ENCODE measurements around the gene BCL2L1. TPM values are rescaled to one million over a fixed set of nuclear protein-coding genes. Genes with fewer than 3 reads are reported as not detected.

BCL2L1 gene
- total RNA-seq, 1 experiment from 2014 or later = 226 TPM

DNA sequence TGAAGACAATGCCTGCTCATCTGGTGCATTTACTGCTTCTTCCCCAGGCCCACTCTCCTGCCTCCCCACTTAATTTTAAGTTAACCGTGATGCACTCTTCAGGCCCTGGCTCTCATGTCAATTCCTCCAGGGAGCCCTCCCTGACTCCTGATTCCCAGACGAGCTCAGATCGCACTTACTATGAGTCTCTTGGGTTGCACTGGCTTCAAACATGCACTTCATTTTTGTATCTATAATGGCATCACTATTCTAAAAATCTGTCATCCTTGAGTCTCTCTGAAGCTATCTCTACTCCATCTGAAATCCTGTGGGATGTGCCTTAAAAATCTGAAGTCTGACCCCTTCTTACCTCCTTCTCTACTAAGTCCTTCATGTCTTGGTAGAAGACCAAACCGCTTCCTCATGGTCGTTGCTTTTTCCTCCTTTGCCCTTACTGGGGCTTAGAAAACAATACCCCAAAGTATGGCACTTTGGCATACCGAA is 60.3 kb downstream of the BCL2L1 start:
- DNase-seq (ENCODE audit: low read depth, low spot score) (no peak), ATAC-seq (no peak)
- Histone ChIP-seq H3K79me2 (ENCODE audit: insufficient read depth, low read length) (peaks cover 39% of the 10 kb centered on the region), H4K20me1 (ENCODE audit: insufficient read depth) (no peaks in the 10 kb centered on the region), H2AFZ (ENCODE audit: low read depth, low read length, poor library complexity, severe bottlenecking) (no peak overlapping the region), H3K9ac (ENCODE audit: low read length) (peak overlapping the region; percentile 6), H3K27me3 (ENCODE audit: insufficient read depth, low read length) (no peaks in the 10 kb centered on the region), H3K4me2 (ENCODE audit: low read length) (peak overlapping the region; percentile 56), H3K36me3 (ENCODE audit: control insufficient read depth in 1 of 2, insufficient read depth in 2 of 2, low read length in 2 of 2) (peaks cover 2 to 27% of the 10 kb centered on the region in 2 experiments; a peak in 2 of 4 replicates), H3K4me3 (replicated peaks in 1 of 2; ENCODE audit: low read depth in 1 of 2, low read length in 2 of 2) (no peak overlapping the region), H3K9me3 (ENCODE audit: control insufficient read depth in 1 of 2, insufficient read depth in 1 of 2, low read depth in 1 of 2, low read length in 2 of 2) (no peaks in the 10 kb centered on the region), H3K9me2 (ENCODE audit: insufficient read depth) (no peaks in the 10 kb centered on the region), H3K4me1 (ENCODE audit: control insufficient read depth in 1 of 2, insufficient read depth in 2 of 2, low read length in 2 of 2) (peaks cover 43 to 66% of the 10 kb centered on the region in 2 experiments), H3K27ac (ENCODE audit: low read depth, low read length) (peak overlapping the region; percentile 53)
- CTCF ChIA-PET = interaction anchor here (1.1 to 5.4 kb wide), 19 partner anchors 9 to 249 kb away, joined by 3 to 127 read pairs (median 7); partner anchors contain the start of gene BCL2L1
- TF ChIP-seq SP1 (IDR thresholded peaks at IDR 0.05; ENCODE audit: low read depth) (no peak), RAD21 (IDR thresholded peaks at IDR 0.05; ENCODE audit: low read depth) (0 out of 2 replicates have a peak, but pooled peaks have one; percentile 11), EZH2phosphoT487 (IDR thresholded peaks at IDR 0.05; ENCODE audit: borderline replicate concordance) (no peak)
- intact Hi-C loops (cut with micrococcal nuclease) = no loop called here
- RAD21 ChIA-PET (ENCODE audit: low non-redundant PET in 1 of 2, low total read pairs in 2 of 2, uncharacterized antibody in 2 of 2, unreplicated experiment in 2 of 2) = interaction anchor here (1.0 to 1.9 kb wide), 5 partner anchors 28 to 100 kb away, joined by 4 to 24 read pairs (median 8); no protein-coding TSS in a partner anchor
- TSS peak; percentile 15 for BruUV-seq (replicated peaks)
- POLR2A ChIA-PET = interaction anchor here (1.0 to 2.6 kb wide), 11 partner anchors 10 to 102 kb away, joined by 3 to 24 read pairs (median 4); partner anchors contain the start of gene BCL2L1

DNA sequence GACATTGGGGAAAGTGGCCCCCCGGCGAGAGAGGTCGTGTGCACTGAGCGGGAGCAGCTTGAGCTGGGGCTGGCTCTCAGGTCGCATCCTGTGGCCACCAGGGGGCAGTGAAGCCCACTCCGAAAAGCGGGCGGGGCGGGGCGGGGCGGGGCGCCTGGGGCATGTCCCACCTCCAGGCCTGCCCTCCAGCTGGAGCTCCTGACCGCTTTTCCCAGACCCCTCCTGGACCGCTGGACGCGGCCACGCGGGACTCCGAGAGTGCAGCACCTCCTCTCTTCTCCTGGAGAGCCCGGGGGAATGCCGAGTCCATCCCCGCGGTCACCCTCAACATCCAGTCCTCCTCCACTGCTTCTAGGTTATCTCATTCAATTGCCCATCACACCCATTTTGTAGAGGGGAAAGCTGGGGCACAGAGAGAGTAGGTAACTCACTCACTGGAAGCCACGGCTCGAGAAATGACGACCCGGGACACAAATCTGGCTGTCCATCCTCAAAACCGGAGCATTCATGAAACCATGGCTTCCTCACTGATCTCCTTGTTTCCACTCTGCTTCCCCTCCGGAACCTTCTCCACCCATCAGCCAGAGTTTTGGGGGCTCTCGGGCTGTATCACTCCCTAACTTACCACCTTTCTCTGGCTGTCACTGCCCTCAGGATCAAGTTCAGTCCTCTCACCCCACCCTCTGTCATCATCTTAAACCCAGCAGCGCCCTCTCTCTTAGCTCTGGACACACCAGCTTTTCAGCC is 60.9 kb downstream of the BCL2L1 start:
- Histone ChIP-seq H3K27me3 (ENCODE audit: insufficient read depth, low read length) (no peaks in the 10 kb centered on the region), H3K9ac (ENCODE audit: low read length) (peak overlapping the region; percentile 6), H3K4me3 (replicated peaks in 1 of 2; ENCODE audit: low read depth in 1 of 2, low read length in 2 of 2) (peak overlapping the region; percentile 2 to 12; a peak in 2 of 4 replicates), H3K79me2 (ENCODE audit: insufficient read depth, low read length) (peaks cover 34% of the 10 kb centered on the region), H2AFZ (ENCODE audit: low read depth, low read length, poor library complexity, severe bottlenecking) (no peak overlapping the region), H3K4me1 (ENCODE audit: control insufficient read depth in 1 of 2, insufficient read depth in 2 of 2, low read length in 2 of 2) (peaks cover 43 to 62% of the 10 kb centered on the region in 2 experiments), H3K27ac (ENCODE audit: low read depth, low read length) (peak overlapping the region; percentile 53), H3K4me2 (ENCODE audit: low read length) (peak overlapping the region; percentile 56), H4K20me1 (ENCODE audit: insufficient read depth) (no peaks in the 10 kb centered on the region), H3K9me3 (ENCODE audit: control insufficient read depth in 1 of 2, insufficient read depth in 1 of 2, low read depth in 1 of 2, low read length in 2 of 2) (no peaks in the 10 kb centered on the region), H3K9me2 (ENCODE audit: insufficient read depth) (no peaks in the 10 kb centered on the region), H3K36me3 (ENCODE audit: control insufficient read depth in 1 of 2, insufficient read depth in 2 of 2, low read length in 2 of 2) (peaks cover under 1 to 25% of the 10 kb centered on the region in 2 experiments; a peak in 3 of 4 replicates)
- POLR2A ChIA-PET = interaction anchor here (1.0 to 2.6 kb wide), 14 partner anchors 10 to 101 kb away, joined by 3 to 24 read pairs (median 4); partner anchors contain the start of genes BCL2L1 and ID1
- peak; percentile 75 for ATAC-seq
- RAD21 ChIA-PET (ENCODE audit: low non-redundant PET in 1 of 2, low total read pairs in 2 of 2, uncharacterized antibody in 2 of 2, unreplicated experiment in 2 of 2) = interaction anchor here (0.8 to 1.9 kb wide), 7 partner anchors 28 to 99 kb away, joined by 3 to 24 read pairs (median 4); no protein-coding TSS in a partner anchor
- TSS peak; percentile 95 for BruUV-seq (replicated peaks)
- peak; percentile 80 for TF ChIP-seq POLR2AphosphoS5 (IDR thresholded peaks at IDR 0.05; ENCODE audit: low read depth, low read length)
- TF ChIP-seq EZH2 (IDR thresholded peaks at IDR 0.05) = no peak
- TF ChIP-seq JUND (IDR thresholded peaks at IDR 0.05) = peak; percentile 45; the same call in 1 of the 2 replicates
- TF ChIP-seq, protein P1, sequence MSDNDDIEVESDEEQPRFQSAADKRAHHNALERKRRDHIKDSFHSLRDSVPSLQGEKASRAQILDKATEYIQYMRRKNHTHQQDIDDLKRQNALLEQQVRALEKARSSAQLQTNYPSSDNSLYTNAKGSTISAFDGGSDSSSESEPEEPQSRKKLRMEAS (IDR thresholded peaks at IDR 0.05) = peak; percentile 30; the same call in 1 of the 2 replicates
- TF ChIP-seq CBX3 (IDR thresholded peaks at IDR 0.05; ENCODE audit: low read depth) = peak; percentile 45; the same call in 1 of the 2 replicates
- peak; percentile 72 for TF ChIP-seq RAD21 (IDR thresholded peaks at IDR 0.05; ENCODE audit: low read depth)
- TF ChIP-seq, protein P2, sequence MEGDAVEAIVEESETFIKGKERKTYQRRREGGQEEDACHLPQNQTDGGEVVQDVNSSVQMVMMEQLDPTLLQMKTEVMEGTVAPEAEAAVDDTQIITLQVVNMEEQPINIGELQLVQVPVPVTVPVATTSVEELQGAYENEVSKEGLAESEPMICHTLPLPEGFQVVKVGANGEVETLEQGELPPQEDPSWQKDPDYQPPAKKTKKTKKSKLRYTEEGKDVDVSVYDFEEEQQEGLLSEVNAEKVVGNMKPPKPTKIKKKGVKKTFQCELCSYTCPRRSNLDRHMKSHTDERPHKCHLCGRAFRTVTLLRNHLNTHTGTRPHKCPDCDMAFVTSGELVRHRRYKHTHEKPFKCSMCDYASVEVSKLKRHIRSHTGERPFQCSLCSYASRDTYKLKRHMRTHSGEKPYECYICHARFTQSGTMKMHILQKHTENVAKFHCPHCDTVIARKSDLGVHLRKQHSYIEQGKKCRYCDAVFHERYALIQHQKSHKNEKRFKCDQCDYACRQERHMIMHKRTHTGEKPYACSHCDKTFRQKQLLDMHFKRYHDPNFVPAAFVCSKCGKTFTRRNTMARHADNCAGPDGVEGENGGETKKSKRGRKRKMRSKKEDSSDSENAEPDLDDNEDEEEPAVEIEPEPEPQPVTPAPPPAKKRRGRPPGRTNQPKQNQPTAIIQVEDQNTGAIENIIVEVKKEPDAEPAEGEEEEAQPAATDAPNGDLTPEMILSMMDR (IDR thresholded peaks at IDR 0.05 in 2 of 3, conservative IDR thresholded peaks at IDR 0.05 in 1 of 3; ENCODE audit: borderline replicate concordance in 1 of 3, insufficient read depth in 1 of 3, low read depth in 2 of 3, low read length in 2 of 3) = peak; percentile 60 to 71 (median 67)
- peak; percentile 23; the same call in 1 of the 2 replicates for TF ChIP-seq SP1 (IDR thresholded peaks at IDR 0.05; ENCODE audit: low read depth)
- no peak for TF ChIP-seq TCF7L2 (IDR thresholded peaks at IDR 0.05; ENCODE audit: borderline replicate concordance, extremely low read depth, insufficient read depth, insufficient read length)
- CTCF ChIA-PET = interaction anchor here (0.7 to 5.4 kb wide), 32 partner anchors 8 to 249 kb away, joined by 3 to 127 read pairs (median 5); partner anchors contain the start of gene BCL2L1
- DNase-seq (ENCODE audit: low read depth, low spot score) = peak; percentile 40
- intact Hi-C loops (cut with micrococcal nuclease) = loop anchor here (1.0 kb wide), 1 partner anchor 62 kb away; no protein-coding TSS in a partner anchor

Measured in HCT116 (cell line).